ENCODE results near the gene GLTP.

The GLTP gene

DNA sequence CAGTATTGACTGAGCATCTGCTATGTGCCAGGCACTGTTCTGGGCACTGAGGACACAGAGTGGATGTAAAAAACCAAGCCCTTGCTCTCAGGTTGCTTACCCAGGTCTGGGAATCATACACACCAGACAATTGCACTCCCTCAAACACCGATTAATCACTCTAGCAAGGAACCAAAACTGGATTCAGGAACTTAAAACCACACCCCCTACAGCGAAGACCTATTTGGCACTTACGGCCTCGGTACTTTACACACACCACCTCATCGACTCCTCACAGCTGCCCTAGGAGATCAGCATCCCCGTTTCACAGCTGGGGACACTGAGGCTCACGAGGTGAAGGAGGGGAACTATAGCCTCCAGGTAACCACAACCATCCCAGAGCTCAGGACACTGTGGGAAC is 1.6 kb downstream of the GLTP start:
- TF ChIP-seq, protein P1, sequence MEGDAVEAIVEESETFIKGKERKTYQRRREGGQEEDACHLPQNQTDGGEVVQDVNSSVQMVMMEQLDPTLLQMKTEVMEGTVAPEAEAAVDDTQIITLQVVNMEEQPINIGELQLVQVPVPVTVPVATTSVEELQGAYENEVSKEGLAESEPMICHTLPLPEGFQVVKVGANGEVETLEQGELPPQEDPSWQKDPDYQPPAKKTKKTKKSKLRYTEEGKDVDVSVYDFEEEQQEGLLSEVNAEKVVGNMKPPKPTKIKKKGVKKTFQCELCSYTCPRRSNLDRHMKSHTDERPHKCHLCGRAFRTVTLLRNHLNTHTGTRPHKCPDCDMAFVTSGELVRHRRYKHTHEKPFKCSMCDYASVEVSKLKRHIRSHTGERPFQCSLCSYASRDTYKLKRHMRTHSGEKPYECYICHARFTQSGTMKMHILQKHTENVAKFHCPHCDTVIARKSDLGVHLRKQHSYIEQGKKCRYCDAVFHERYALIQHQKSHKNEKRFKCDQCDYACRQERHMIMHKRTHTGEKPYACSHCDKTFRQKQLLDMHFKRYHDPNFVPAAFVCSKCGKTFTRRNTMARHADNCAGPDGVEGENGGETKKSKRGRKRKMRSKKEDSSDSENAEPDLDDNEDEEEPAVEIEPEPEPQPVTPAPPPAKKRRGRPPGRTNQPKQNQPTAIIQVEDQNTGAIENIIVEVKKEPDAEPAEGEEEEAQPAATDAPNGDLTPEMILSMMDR (IDR thresholded peaks at IDR 0.05), result no peak

GRCh38 chr12:109878247-109878625 is 2.1 kb downstream of the GLTP start:
- TF ChIP-seq, protein P1 (IDR thresholded peaks at IDR 0.05), result no peak

GRCh38 chr12:109877504-109878246 is 2.7 kb downstream of the GLTP start:
- TF ChIP-seq, protein P1 (IDR thresholded peaks at IDR 0.05), result no peak

- TF ChIP-seq, protein P1 (IDR thresholded peaks at IDR 0.05), result no peak
These were observed 3.9 kb downstream of the GLTP start for GRCh38 chr12:109876406-109876805.

DNA sequence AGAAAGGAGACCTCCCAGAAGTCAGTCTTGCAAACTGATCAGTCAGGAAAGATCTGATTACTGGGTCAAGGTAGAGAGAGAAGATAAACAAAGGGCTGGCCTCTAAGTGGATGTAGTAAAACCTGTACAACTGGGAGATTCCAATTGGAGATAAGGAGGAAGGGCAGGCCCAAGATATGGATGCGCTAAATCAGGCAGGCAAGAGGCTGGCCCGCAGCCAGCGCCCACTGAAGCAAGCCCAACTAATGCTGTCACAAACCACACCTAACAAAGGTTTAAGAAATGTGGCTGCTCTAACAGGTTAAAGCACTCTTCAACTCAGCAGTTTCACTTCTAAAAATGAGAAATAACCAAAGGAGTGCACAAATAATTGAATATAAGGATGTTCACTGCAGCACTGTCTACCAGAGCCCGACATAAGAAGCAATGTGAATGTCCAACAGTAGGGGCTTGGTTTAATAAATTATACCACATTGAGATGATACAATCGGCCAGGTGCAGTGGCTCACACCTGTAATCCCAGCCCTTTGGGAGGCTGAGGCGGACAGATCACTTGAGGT is 4.7 kb downstream of the GLTP start:
- TF ChIP-seq, protein P1 (IDR thresholded peaks at IDR 0.05), result no peak

GRCh38 chr12:109873653-109874052 is 6.7 kb downstream of the GLTP start:
- TF ChIP-seq, protein P1 (IDR thresholded peaks at IDR 0.05), result no peak

DNA sequence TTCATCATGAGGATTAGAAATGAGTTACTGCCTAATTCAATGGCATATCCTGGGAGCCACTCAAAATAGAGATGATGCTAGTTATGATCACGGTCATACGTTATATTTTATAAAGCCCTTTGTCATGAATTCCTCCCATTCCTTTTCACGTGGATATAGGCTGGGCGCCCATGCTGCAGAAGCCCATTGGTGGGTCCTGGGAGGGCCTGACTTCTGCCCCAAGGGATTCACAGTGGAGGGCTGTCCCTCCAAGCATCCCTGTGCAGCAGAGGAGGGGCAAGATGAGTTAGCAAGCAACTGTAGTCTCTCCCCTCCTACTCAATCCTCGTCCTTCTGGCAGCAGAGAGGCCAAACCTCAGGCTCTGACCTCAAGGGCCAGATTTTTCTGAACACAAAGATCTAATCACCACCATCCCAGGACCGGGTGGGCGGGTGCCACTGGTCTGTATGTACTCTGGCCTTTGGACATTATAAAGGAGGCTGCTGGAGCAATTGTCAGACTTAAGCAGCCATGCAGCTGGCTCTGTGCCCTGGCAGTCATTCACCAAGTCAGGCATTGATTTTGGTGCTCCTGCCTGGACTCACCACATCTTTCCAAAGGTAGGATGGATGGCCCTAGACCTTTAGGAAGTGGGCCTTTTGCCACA is 8.6 kb downstream of the GLTP start:
- TF ChIP-seq, protein P1 (IDR thresholded peaks at IDR 0.05), result no peak
